Activated naive CD8-positive, alpha-beta T cell treated with anti-CD3 and anti-CD28 coated beads for 36 hours (primary cell): ENCODE results near the gene PHF20. TPM values are rescaled to one million over a fixed set of nuclear protein-coding genes. Genes with fewer than 3 reads are reported as not detected.
"Not testable (repeated sequence)": the region's sequence is repeated elsewhere in the genome, so short reads cannot be mapped to it uniquely, and the experiment has no call there.

Experiments used
- DNase-seq: peaks from one replicate; pipeline ENCODE4 v3.0.0; 2021
- H3K27ac Mint-ChIP-seq: one replicate; pipeline ENCODE4 v1.8.0; 2022; ENCODE audit warnings: mild to moderate bottlenecking, moderate library complexity, mixed read lengths
- H3K27me3 Mint-ChIP-seq: one replicate; pipeline ENCODE4 v1.8.0; 2022; ENCODE audit warnings: mild to moderate bottlenecking, mixed read lengths
- H3K36me3 Mint-ChIP-seq: one replicate; pipeline ENCODE4 v1.8.0; 2021; ENCODE audit warnings: mild to moderate bottlenecking, mixed read lengths
- H3K4me1 Mint-ChIP-seq: one replicate; pipeline ENCODE4 v1.8.0; 2021; ENCODE audit warnings: mixed read lengths
- H3K4me3 Mint-ChIP-seq: one replicate; pipeline ENCODE4 v1.8.0; 2022; ENCODE audit warnings: mild to moderate bottlenecking, moderate library complexity, mixed read lengths
- H3K9me3 Mint-ChIP-seq: one replicate; pipeline ENCODE4 v1.8.0; 2022; ENCODE audit warnings: mixed read lengths
- total RNA-seq, 2 experiments: library from RNA; stranded (reverse); gene quantifications; one replicate each; pipeline ENCODE4 v1.2.3, GENCODE V29; 2021

The PHF20 gene
- total RNA-seq, 2 experiments from 2014 or later = 50.2 to 50.6 TPM

GRCh38 chr20:35918021-35918420, 146.2 kb downstream of the PHF20 start:
- peaks cover 10% of the 10 kb centered on the region for H3K36me3 Mint-ChIP-seq
- no peak overlapping the region for H3K4me3 Mint-ChIP-seq
- H3K27ac Mint-ChIP-seq = no peak overlapping the region

GRCh38 chr20:35920523-35920922, 148.7 kb downstream of the PHF20 start:
- Mint-ChIP-seq H3K9me3 (no peaks in the 10 kb centered on the region), H3K27me3 (no peaks in the 10 kb centered on the region), H3K4me1 (peaks cover 3% of the 10 kb centered on the region), H3K4me3 (no peak overlapping the region), H3K36me3 (peaks cover 5% of the 10 kb centered on the region), H3K27ac (no peak overlapping the region)
- DNase-seq = no peak

More at GRCh38 chr20:35918021-35918420, 146.2 kb downstream of the PHF20 start:
- Mint-ChIP-seq H3K9me3 (no peaks in the 10 kb centered on the region), H3K4me1 (peaks cover 4% of the 10 kb centered on the region), H3K27me3 (no peaks in the 10 kb centered on the region)
- no peak for DNase-seq

- H3K27ac Mint-ChIP-seq = no peak overlapping the region
- H3K4me1 Mint-ChIP-seq = peaks cover 2% of the 10 kb centered on the region
- no peak for DNase-seq
- no peaks in the 10 kb centered on the region for H3K27me3 Mint-ChIP-seq
- peaks cover 15% of the 10 kb centered on the region for H3K36me3 Mint-ChIP-seq
- no peak overlapping the region for H3K4me3 Mint-ChIP-seq
- no peaks in the 10 kb centered on the region for H3K9me3 Mint-ChIP-seq
Measured at GRCh38 chr20:35929301-35929700, 157.5 kb downstream of the PHF20 start.

DNA sequence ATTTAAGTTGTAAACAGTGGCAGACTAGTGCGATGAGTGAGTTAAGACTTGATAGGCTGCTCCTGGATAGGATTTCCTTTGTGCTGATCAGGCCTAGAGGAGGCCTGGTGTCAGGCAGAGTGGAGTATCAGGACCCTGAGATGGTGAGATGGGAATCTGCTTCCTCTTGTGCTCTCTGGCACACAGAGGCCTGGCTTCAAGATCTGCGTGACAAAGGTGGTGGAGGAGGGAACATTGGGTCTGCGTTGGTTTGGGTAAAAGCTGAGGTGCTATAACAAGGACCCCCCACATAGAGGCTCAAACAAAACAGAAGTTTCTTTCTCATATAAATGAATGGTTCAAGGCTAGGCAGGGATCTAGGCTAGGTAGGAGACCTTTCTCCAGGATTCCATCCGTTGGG, 162.2 kb downstream of the PHF20 start:
- H3K27ac Mint-ChIP-seq = peak overlapping the region; percentile 49
- peaks cover 10% of the 10 kb centered on the region for H3K4me1 Mint-ChIP-seq
- peaks cover 19% of the 10 kb centered on the region for H3K36me3 Mint-ChIP-seq

GRCh38 chr20:35939264-35939663, 167.4 kb downstream of the PHF20 start:
- Mint-ChIP-seq H3K9me3 (no peaks in the 10 kb centered on the region), H3K27ac (no peak overlapping the region), H3K4me3 (no peak overlapping the region), H3K4me1 (peaks cover 8% of the 10 kb centered on the region), H3K27me3 (no peaks in the 10 kb centered on the region), H3K36me3 (peaks cover 18% of the 10 kb centered on the region)
- no peak for DNase-seq

More for the DNA sequence above, 162.2 kb downstream of the PHF20 start:
- Mint-ChIP-seq H3K27me3 (no peaks in the 10 kb centered on the region), H3K9me3 (no peaks in the 10 kb centered on the region), H3K4me3 (no peak overlapping the region)
- DNase-seq = no peak

GRCh38 chr20:35941620-35942019, 169.8 kb downstream of the PHF20 start:
- Mint-ChIP-seq H3K27me3 (no peaks in the 10 kb centered on the region), H3K4me3 (no peak overlapping the region), H3K9me3 (no peaks in the 10 kb centered on the region), H3K4me1 (no peaks in the 10 kb centered on the region), H3K36me3 (peaks cover 14% of the 10 kb centered on the region), H3K27ac (no peak overlapping the region)
- no peak for DNase-seq

DNA sequence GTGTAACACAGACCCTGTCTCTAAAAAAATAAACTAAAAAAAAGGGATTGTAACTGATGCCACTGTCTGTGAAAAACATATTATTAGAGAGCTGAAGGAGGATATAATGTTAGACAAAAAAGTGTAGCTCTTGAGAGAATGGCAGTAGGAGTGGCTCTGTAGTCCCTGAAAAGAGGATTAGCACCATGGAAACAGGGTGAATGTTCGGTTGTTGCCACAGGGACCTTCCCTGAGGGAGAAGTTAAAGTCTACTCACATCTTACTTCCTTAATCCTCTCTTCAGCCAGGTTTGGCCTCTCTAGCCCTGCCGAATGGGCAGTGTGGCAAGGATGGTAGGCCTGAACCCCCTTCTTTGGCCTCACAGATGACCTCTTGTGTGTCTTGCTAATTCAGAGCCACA, 170.4 kb downstream of the PHF20 start:
- Mint-ChIP-seq H3K4me1 (no peaks in the 10 kb centered on the region), H3K27me3 (no peaks in the 10 kb centered on the region), H3K27ac (peak overlapping the region; percentile 43), H3K4me3 (no peak overlapping the region), H3K36me3 (peaks cover 14% of the 10 kb centered on the region), H3K9me3 (no peaks in the 10 kb centered on the region)
- no peak for DNase-seq

GRCh38 chr20:35947489-35947888, 175.7 kb downstream of the PHF20 start:
- no peak overlapping the region for H3K27ac Mint-ChIP-seq
- H3K36me3 Mint-ChIP-seq = peaks cover 15% of the 10 kb centered on the region
- DNase-seq = peak; percentile 27
- peaks cover 6% of the 10 kb centered on the region for H3K4me1 Mint-ChIP-seq
- no peak overlapping the region for H3K4me3 Mint-ChIP-seq
- H3K27me3 Mint-ChIP-seq = no peaks in the 10 kb centered on the region
- H3K9me3 Mint-ChIP-seq = no peaks in the 10 kb centered on the region

DNA sequence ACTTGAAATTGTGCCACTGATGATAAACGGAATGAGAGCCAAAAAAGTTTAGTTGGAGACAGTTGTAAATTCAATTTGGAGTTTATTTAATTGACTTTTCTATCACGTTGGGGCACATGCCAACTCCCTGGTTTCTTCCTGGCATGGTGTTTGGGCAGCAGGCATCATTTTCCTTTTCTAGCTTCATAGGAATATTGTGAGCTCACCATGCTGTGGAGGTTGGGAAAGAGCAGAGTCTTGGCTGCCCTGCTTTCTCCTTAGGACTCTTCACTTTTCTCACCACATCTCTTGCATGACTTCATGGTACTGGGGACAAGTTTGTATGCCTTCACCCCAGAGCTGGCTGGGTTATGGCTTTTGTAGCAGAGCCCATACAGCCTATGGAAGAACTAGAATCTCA, 176.1 kb downstream of the PHF20 start:
- Mint-ChIP-seq H3K9me3 (no peaks in the 10 kb centered on the region), H3K36me3 (peaks cover 19% of the 10 kb centered on the region), H3K27ac (no peak overlapping the region), H3K4me1 (peaks cover 8% of the 10 kb centered on the region), H3K27me3 (no peaks in the 10 kb centered on the region), H3K4me3 (no peak overlapping the region)
- DNase-seq = no peak

- no peak overlapping the region for H3K27ac Mint-ChIP-seq
- H3K9me3 Mint-ChIP-seq = no peaks in the 10 kb centered on the region
- DNase-seq = no peak
- H3K36me3 Mint-ChIP-seq = peaks cover 22% of the 10 kb centered on the region
- peaks cover 9% of the 10 kb centered on the region for H3K4me1 Mint-ChIP-seq
- H3K4me3 Mint-ChIP-seq = no peak overlapping the region
- no peaks in the 10 kb centered on the region for H3K27me3 Mint-ChIP-seq
Measured at GRCh38 chr20:35950093-35950492, 178.3 kb downstream of the PHF20 start.

- Mint-ChIP-seq H3K27ac (peak overlapping the region; percentile 100), H3K36me3 (peaks cover 22% of the 10 kb centered on the region), H3K4me3 (peak overlapping the region; percentile 99)
- not testable (repeated sequence) for H3K4me1 Mint-ChIP-seq, H3K27me3 Mint-ChIP-seq, H3K9me3 Mint-ChIP-seq, DNase-seq
Measured at GRCh38 chr20:35952080-35952479, 180.3 kb downstream of the PHF20 start.

DNA sequence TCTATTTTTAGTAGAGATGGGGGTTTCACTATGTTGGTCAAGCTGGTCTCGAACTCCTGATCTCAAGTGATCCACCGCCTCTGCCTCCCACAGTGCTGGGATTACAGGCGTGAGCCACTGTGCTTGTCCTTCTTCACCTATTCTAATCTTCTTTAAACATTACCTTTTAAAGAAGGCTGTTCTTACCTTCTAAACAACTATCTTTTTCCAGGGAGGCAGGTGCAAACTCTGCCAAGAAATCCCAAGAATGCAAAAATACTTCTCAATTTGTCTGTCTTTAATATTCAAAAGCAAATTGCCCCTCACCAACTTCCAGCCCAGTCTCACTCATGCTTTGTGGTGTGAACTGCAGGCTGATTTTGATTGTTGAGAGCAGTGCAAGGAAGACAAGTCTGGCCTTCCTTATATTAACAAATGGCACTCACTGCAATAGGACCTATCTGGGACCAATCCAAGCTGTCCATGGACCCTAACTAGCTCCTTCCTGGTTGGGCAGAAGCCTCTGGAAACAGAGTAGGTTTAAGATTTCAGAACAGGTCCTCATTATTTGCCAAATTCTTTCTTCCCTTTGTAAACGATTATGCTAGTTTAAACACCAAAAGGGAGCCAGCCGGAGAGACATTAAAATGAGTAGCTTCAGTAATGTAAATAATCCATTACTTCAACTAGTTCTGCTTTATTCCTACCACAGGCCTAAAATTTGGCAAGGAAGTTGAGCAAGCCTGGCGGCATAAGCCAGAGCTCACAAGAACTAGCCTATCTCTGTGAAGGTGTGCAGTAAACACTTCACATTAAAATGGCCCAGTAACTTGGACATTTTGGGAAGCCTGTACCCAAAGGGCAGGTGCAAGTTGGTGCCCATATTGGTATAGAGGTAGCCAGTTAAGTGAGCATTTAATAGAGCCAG, 180.9 kb downstream of the PHF20 start:
- DNase-seq = no peak
- no peaks in the 10 kb centered on the region for H3K9me3 Mint-ChIP-seq
- H3K4me1 Mint-ChIP-seq = peaks cover 9% of the 10 kb centered on the region
- no peaks in the 10 kb centered on the region for H3K27me3 Mint-ChIP-seq
- H3K4me3 Mint-ChIP-seq = peak overlapping the region; percentile 99
- H3K27ac Mint-ChIP-seq = peak overlapping the region; percentile 100
- peaks cover 20% of the 10 kb centered on the region for H3K36me3 Mint-ChIP-seq

DNA sequence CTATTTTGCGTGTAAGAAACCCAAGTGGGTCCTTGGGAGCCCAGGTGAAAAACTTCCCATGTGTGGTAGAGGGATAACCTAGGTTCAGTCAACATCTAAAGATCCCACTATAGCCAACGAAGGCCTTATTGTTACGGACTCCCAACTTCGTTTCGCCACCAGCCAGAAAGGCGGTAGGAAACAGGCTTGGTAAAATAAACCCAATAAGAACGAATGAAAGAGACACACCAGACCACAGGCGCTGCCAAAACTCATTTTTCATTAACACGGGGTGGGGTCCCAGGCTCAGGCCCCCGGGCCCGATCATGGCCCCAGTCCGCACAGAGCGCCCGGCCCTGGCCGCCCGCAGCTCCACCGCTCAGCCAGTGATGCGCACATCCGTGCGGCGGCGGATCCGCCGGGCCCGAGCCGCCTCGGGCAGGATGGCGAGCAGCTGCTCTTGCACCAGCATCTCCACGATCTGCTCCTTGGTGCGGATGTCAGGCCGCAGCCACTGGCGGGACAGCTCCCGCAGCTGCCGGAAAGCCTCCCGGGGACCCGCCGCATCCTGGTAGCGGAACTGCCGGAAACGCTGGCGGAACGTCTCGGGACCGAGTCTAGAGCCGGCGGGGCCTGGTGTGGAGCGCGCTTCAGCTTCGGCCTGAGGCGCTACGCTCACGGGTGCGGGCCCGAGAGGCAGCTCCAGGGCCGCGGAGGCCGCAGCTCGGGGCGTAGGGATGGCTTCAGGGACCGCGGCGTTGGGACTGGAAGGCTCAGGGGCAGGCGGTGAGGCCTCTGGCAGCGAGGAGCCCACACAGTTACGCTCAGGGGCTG, 181.8 kb downstream of the PHF20 start:
- no peaks in the 10 kb centered on the region for H3K27me3 Mint-ChIP-seq
- DNase-seq = peak; percentile 71
- H3K4me1 Mint-ChIP-seq = peaks cover 9% of the 10 kb centered on the region
- H3K36me3 Mint-ChIP-seq = peaks cover 20% of the 10 kb centered on the region
- no peaks in the 10 kb centered on the region for H3K9me3 Mint-ChIP-seq
- H3K4me3 Mint-ChIP-seq = peak overlapping the region; percentile 99
- H3K27ac Mint-ChIP-seq = peak overlapping the region; percentile 100

DNA sequence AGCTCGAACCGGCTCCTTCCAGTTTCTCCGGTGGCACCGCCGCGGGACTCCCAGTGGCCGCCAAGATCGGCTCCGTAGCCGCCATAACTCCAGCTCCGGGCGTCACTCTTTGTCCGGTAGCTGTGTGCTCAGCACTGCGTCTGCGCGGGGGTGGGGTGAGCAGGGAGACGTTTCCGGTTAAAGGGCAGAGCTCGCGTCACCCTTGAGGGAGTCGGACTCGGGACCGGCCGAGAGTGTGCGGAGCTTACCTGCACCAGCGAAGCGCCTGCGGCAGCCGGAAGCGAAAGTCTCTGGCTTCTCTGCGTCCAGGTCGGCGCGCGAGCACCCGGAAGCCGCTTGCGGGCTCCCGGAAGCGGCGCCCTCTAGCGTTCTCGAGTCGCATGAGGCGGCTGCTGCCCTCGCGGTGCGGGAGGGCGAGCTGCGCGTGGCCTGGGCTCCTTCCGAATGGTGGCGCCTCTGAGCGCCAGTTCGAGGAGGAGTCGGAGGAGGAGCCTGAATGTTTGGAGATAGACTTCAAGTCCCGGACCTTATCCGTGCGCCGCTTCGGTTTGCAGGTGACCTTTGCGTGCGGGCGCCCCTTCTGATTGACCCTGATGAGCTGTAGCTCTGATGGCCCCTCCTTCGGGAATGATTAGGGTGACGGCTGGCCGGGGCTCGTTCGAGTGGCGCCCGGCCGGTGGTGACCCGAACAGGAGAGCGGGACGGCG, 182.5 kb downstream of the PHF20 start, which contains the start of gene SCAND1:
TSS of gene SCAND1 (minus strand) at position 303 of the 707 bp plus-strand sequence. CDS start at position 85, 218 bp downstream.
- peak; percentile 99 for DNase-seq
- Mint-ChIP-seq H3K9me3 (peaks cover 3% of the 10 kb centered on the region), H3K4me1 (peaks cover 9% of the 10 kb centered on the region), H3K4me3 (peak within 1 kb of the TSS; percentile 99), H3K27ac (peak within 1 kb of the TSS; percentile 100), H3K27me3 (no peaks in the 10 kb centered on the region), H3K36me3 (peaks cover 22% of the 10 kb centered on the region)

- no peak for DNase-seq
- H3K27me3 Mint-ChIP-seq = no peaks in the 10 kb centered on the region
- H3K36me3 Mint-ChIP-seq = peaks cover 25% of the 10 kb centered on the region
- peak overlapping the region; percentile 99 for H3K4me3 Mint-ChIP-seq
- peak overlapping the region; percentile 100 for H3K27ac Mint-ChIP-seq
- peaks cover 9% of the 10 kb centered on the region for H3K4me1 Mint-ChIP-seq
- peaks cover 6% of the 10 kb centered on the region for H3K9me3 Mint-ChIP-seq
Measured at GRCh38 chr20:35954907-35955251, 183.1 kb downstream of the PHF20 start.
